Trophoblast cell (in vitro differentiated cells and primary cell): ENCODE data around the gene MAPRE3.

Source experiments
- DNase-seq, 2 donors: peaks; one replicate each; pipeline ENCODE4 v3.0.0-alpha.2; 2016
- H2AFZ ChIP-seq: 2 replicates; pipeline ENCODE4 v1.6.1; 2013; ENCODE audit warnings: low read length, moderate library complexity, mild to moderate bottlenecking; ENCODE audit not compliant: insufficient read depth, poor library complexity
- H2AK5ac ChIP-seq: 2 replicates; pipeline ENCODE4 v1.6.1; 2013; ENCODE audit warnings: mild to moderate bottlenecking, low read length
- H2BK120ac ChIP-seq: 2 replicates; pipeline ENCODE4 v1.6.1; 2013; ENCODE audit warnings: low read length, mild to moderate bottlenecking, moderate library complexity; ENCODE audit not compliant: insufficient read depth, poor library complexity
- H2BK12ac ChIP-seq: 2 replicates; pipeline ENCODE4 v1.6.1; 2013; ENCODE audit warnings: mild to moderate bottlenecking, low read length, moderate library complexity
- H2BK5ac ChIP-seq: 2 replicates; pipeline ENCODE4 v1.6.1; 2013; ENCODE audit warnings: low read length, low read depth, moderate library complexity, mild to moderate bottlenecking; ENCODE audit not compliant: poor library complexity
- H3K14ac ChIP-seq: 2 replicates; pipeline ENCODE4 v1.6.1; 2013; ENCODE audit warnings: mild to moderate bottlenecking, low read length
- H3K18ac ChIP-seq: 2 replicates; pipeline ENCODE4 v1.6.1; 2013; ENCODE audit warnings: mild to moderate bottlenecking, low read length
- H3K23ac ChIP-seq: 2 replicates; pipeline ENCODE4 v1.6.1; 2013; ENCODE audit warnings: low read length
- H3K27ac ChIP-seq: 2 replicates; pipeline ENCODE4 v1.5.1; 2013; ENCODE audit warnings: low read depth, mild to moderate bottlenecking, inconsistent platforms, low read length, moderate library complexity
- H3K27me3 ChIP-seq: 2 replicates; pipeline ENCODE4 v1.6.1; 2013; ENCODE audit warnings: inconsistent platforms, mild to moderate bottlenecking, low read length, moderate library complexity; ENCODE audit not compliant: insufficient read depth
- H3K36me3 ChIP-seq, 2 experiments: 1 replicate in 1 of 2; 2 replicates in 1 of 2; pipeline ENCODE4 v1.6.1; 2013; ENCODE audit warnings: low read length in 2 of 2, mild to moderate bottlenecking in 2 of 2, moderate library complexity in 1 of 2; ENCODE audit not compliant: insufficient read depth in 2 of 2, control insufficient read depth in 1 of 2
- H3K4ac ChIP-seq: 2 replicates; pipeline ENCODE4 v1.6.1; 2013; ENCODE audit warnings: low read depth, mild to moderate bottlenecking, low read length, moderate library complexity
- H3K4me1 ChIP-seq, 2 experiments: 1 replicate in 1 of 2; 2 replicates in 1 of 2; pipeline ENCODE4 v1.6.1; 2013; ENCODE audit warnings: low read length in 2 of 2, mild to moderate bottlenecking in 2 of 2, moderate library complexity in 1 of 2; ENCODE audit not compliant: insufficient read depth in 2 of 2, control insufficient read depth in 1 of 2
- H3K4me2 ChIP-seq: 2 replicates; pipeline ENCODE4 v1.6.1; 2013; ENCODE audit warnings: inconsistent platforms, mild to moderate bottlenecking, low read length, moderate library complexity
- H3K4me3 ChIP-seq: 2 replicates; pipeline ENCODE4 v1.5.1; 2013; ENCODE audit warnings: mild to moderate bottlenecking, low read depth, low read length, inconsistent platforms
- H3K79me1 ChIP-seq: one replicate; pipeline ENCODE4 v1.6.1; 2013; ENCODE audit warnings: low read length
- H3K79me2 ChIP-seq: 2 replicates; pipeline ENCODE4 v1.6.1; 2013; ENCODE audit warnings: low read length, mild to moderate bottlenecking; ENCODE audit not compliant: control insufficient read depth, insufficient read depth, poor library complexity
- H3K9ac ChIP-seq: 2 replicates; pipeline ENCODE4 v1.6.1; 2013; ENCODE audit warnings: mild to moderate bottlenecking, low read length
- H3K9me3 ChIP-seq: 2 replicates; pipeline ENCODE4 v1.6.1; 2013; ENCODE audit warnings: low read depth, mild to moderate bottlenecking, control low read depth, inconsistent platforms, low read length; ENCODE audit not compliant: insufficient read depth
- H4K12ac ChIP-seq: 2 replicates; pipeline ENCODE4 v1.6.1; 2013; ENCODE audit warnings: low read depth, mild to moderate bottlenecking, low read length, moderate library complexity
- H4K8ac ChIP-seq: 2 replicates; pipeline ENCODE4 v1.6.1; 2013; ENCODE audit warnings: low read depth, mild to moderate bottlenecking, low read length, moderate library complexity
- H4K91ac ChIP-seq: one replicate; pipeline ENCODE4 v1.6.1; 2013; ENCODE audit warnings: low read depth, mild to moderate bottlenecking, low read length, moderate library complexity
- WGBS: extraction: QIAGEN DNeasy Blood & Tissue Kit; methylation state at CpG from one replicate; pipeline ENCODE4 v1.1.7; 2013; ENCODE audit warnings: missing lambda C conversion rate; ENCODE audit not compliant: insufficient read length, insufficient coverage; ENCODE audit errors: extremely low coverage; 5-methylcytosine and 5-hydroxymethylcytosine counted together

Gene MAPRE3

GRCh38 chr2:27042985-27043634 is 72.7 kb downstream of the MAPRE3 start:
- H2AFZ ChIP-seq, result no peak overlapping the region
- H3K79me2 ChIP-seq, result no peaks in the 10 kb centered on the region
- H3K4me1 ChIP-seq, result no peaks in the 10 kb centered on the region
- H2BK5ac ChIP-seq, result no peak overlapping the region
- H3K4me3 ChIP-seq, result no peak overlapping the region
- no peak overlapping the region for H3K4me2 ChIP-seq
- H3K9me3 ChIP-seq, result no peaks in the 10 kb centered on the region
- H4K12ac ChIP-seq, result no peak overlapping the region
- H2AK5ac ChIP-seq, result no peak overlapping the region
- no CpG with 5 or more reads among the region's 7 CpGs for WGBS
- no peak overlapping the region for H4K8ac ChIP-seq
- no peak overlapping the region for H3K9ac ChIP-seq
- no peak overlapping the region for H3K4ac ChIP-seq
- no peak overlapping the region for H3K23ac ChIP-seq
- H2BK12ac ChIP-seq, result no peak overlapping the region
- H3K27ac ChIP-seq, result no peak overlapping the region
- H3K18ac ChIP-seq, result no peak overlapping the region
- DNase-seq, result no peak
- peaks cover 42 to 49% of the 10 kb centered on the region in 2 experiments for H3K36me3 ChIP-seq
- H4K91ac ChIP-seq, result no peak overlapping the region
- H3K14ac ChIP-seq, result no peak overlapping the region
- H3K79me1 ChIP-seq, result no peaks in the 10 kb centered on the region
- no peak overlapping the region for H2BK120ac ChIP-seq
- H3K27me3 ChIP-seq, result no peaks in the 10 kb centered on the region

GRCh38 chr2:27049422-27050280 is 79.2 kb downstream of the MAPRE3 start:
- Histone ChIP-seq H3K79me2 (peaks cover 3% of the 10 kb centered on the region), H4K12ac (peak overlapping the region; percentile 70), H2AK5ac (no peak overlapping the region), H3K27ac (peak overlapping the region; percentile 50), H3K27me3 (no peaks in the 10 kb centered on the region), H2BK120ac (peak overlapping the region; percentile 6), H3K9me3 (no peaks in the 10 kb centered on the region), H3K4ac (no peak overlapping the region), H3K36me3 (peaks cover 8 to 14% of the 10 kb centered on the region in 2 experiments), H2BK12ac (peak overlapping the region; percentile 75), H3K4me1 (peaks cover 3 to 10% of the 10 kb centered on the region in 2 experiments), H3K79me1 (peaks cover 13% of the 10 kb centered on the region), H3K23ac (no peak overlapping the region), H4K8ac (peak overlapping the region; percentile 15), H3K18ac (no peak overlapping the region), H3K4me3 (peak overlapping the region; percentile 77), H3K4me2 (peak overlapping the region; percentile 69), H4K91ac (peak overlapping the region; percentile 17), H2BK5ac (peak overlapping the region; percentile 37), H2AFZ (peak overlapping the region; percentile 53), H3K9ac (peak overlapping the region; percentile 72), H3K14ac (peak overlapping the region; percentile 68)
- WGBS, result no CpG with 5 or more reads among the region's 52 CpGs
- DNase-seq, result peak; percentile 47 to 68

- peaks cover 15% of the 10 kb centered on the region for H3K79me1 ChIP-seq
- H3K36me3 ChIP-seq, result peaks cover 13 to 22% of the 10 kb centered on the region in 2 experiments
- peak overlapping the region; percentile 69 for H3K4me2 ChIP-seq
- H4K91ac ChIP-seq, result peak overlapping the region; percentile 17
- H3K27ac ChIP-seq, result peak overlapping the region; percentile 50
- H2BK5ac ChIP-seq, result peak overlapping the region; percentile 37
- DNase-seq, result peak; percentile 93 to 96
- peak overlapping the region; percentile 15 for H4K8ac ChIP-seq
- H2AK5ac ChIP-seq, result no peak overlapping the region
- H3K9me3 ChIP-seq, result no peaks in the 10 kb centered on the region
- peak overlapping the region; percentile 6 for H2BK120ac ChIP-seq
- H3K4me1 ChIP-seq, result peaks cover 3 to 10% of the 10 kb centered on the region in 2 experiments
- H3K27me3 ChIP-seq, result no peaks in the 10 kb centered on the region
- H3K23ac ChIP-seq, result no peak overlapping the region
- H3K4me3 ChIP-seq, result peak overlapping the region; percentile 77
- peak overlapping the region; percentile 23 for H3K14ac ChIP-seq
- peak overlapping the region; percentile 39 for H4K12ac ChIP-seq
- peaks cover 3% of the 10 kb centered on the region for H3K79me2 ChIP-seq
- peak overlapping the region; percentile 53 for H2AFZ ChIP-seq
- no peak overlapping the region for H3K18ac ChIP-seq
- no peak overlapping the region for H3K4ac ChIP-seq
- H2BK12ac ChIP-seq, result no peak overlapping the region
- H3K9ac ChIP-seq, result peak overlapping the region; percentile 20
- no CpG with 5 or more reads among the region's 48 CpGs for WGBS
Measured at GRCh38 chr2:27050281-27050995, 80.0 kb downstream of the MAPRE3 start.
